Limb (tissue), 2 donors: Measurements from ENCODE around the gene DHRS12.

Source experiments
- DNase-seq, 2 donors: peaks; one replicate each; pipeline ENCODE4 v3.0.0-alpha.2; 2016; ENCODE audit errors: extremely low spot score in 2 of 2

Gene DHRS12

GRCh38 chr13:51783428-51784094 lies 20.4 kb downstream of the DHRS12 start:
- no peak for DNase-seq

GRCh38 chr13:51782026-51782710 lies 21.8 kb downstream of the DHRS12 start:
- DNase-seq = no peak

GRCh38 chr13:51781246-51782022 lies 22.5 kb downstream of the DHRS12 start:
- DNase-seq = no peak

- DNase-seq = no peak
Measured at GRCh38 chr13:51780099-51780498, 23.9 kb downstream of the DHRS12 start.

GRCh38 chr13:51778392-51778791 lies 25.6 kb downstream of the DHRS12 start:
- DNase-seq = no peak

GRCh38 chr13:51777921-51778320 lies 26.0 kb downstream of the DHRS12 start:
- no peak for DNase-seq

- DNase-seq = no peak
Measured at GRCh38 chr13:51776179-51776578, 27.8 kb downstream of the DHRS12 start.

GRCh38 chr13:51773515-51773914 lies 30.4 kb downstream of the DHRS12 start:
- DNase-seq = no peak

GRCh38 chr13:51772781-51773180 lies 31.2 kb downstream of the DHRS12 start:
- no peak for DNase-seq

GRCh38 chr13:51772105-51772455 lies 31.9 kb downstream of the DHRS12 start:
- DNase-seq = no peak

- DNase-seq = no peak
Measured at GRCh38 chr13:51771418-51772104, 32.4 kb downstream of the DHRS12 start.

- DNase-seq = no peak
Measured at GRCh38 chr13:51770681-51771417, 33.1 kb downstream of the DHRS12 start.

GRCh38 chr13:51770160-51770559 lies 33.8 kb downstream of the DHRS12 start:
- no peak for DNase-seq

GRCh38 chr13:51769455-51770127 lies 34.4 kb downstream of the DHRS12 start:
- no peak for DNase-seq

GRCh38 chr13:51768976-51769375 lies 35.0 kb downstream of the DHRS12 start:
- no peak for DNase-seq

GRCh38 chr13:51768378-51768921 lies 35.5 kb downstream of the DHRS12 start:
- DNase-seq = no peak

GRCh38 chr13:51767100-51767499 lies 36.9 kb downstream of the DHRS12 start:
- DNase-seq = no peak

GRCh38 chr13:51765142-51765515 lies 38.8 kb downstream of the DHRS12 start:
- no peak for DNase-seq

- DNase-seq = no peak
Measured at GRCh38 chr13:51764184-51765141, 39.5 kb downstream of the DHRS12 start.
